Non-pigmented ciliary epithelial cell (primary cell): ENCODE measurements around the gene EXT2.
A peak's percentile ranks its signal among the peaks of the same experiment; 100 is the strongest.

ENCODE experiments used
- DNase-seq: peaks from one replicate; pipeline ENCODE4 v3.0.0-alpha.2; 2010; ENCODE audit warnings: low read depth

EXT2 gene

DNA sequence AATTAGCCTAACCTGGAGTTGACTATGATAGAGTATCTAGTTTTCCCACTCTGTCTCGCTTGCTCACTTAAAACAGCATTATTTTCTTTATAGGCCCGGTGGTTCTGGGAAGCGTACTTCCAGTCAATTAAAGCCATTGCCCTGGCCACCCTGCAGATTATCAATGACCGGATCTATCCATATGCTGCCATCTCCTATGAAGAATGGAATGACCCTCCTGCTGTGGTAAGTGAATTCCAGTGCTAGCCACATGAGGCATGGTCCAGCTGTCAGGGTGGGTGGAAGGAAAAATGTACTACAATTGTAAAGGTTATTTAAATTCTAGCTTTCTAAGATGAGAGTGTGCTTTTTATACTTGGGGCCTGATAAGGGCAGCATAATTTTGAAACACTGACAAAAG, 76.0 kb downstream of the EXT2 start:
- DNase-seq: peak; percentile 42

DNA sequence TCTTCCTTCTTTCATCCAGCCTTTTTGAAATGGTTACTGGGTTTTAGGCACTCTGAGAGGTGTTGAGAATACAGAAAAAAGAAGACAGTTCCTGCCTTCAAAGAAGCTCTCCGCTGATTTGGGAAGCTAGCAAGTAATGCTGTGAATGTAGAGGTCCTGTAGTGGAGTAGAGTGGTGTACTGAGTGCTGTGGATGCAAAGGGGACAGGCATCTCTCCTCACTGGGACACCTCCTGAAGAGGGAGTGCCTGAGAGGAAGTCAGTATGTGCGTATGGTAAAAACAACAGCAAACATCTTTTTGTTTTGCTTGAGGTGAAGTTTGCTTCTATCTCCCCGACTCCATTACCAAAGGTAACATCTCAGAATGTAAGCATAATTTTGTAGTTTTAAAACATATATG, 77.5 kb downstream of the EXT2 start:
- DNase-seq: no peak

DNA sequence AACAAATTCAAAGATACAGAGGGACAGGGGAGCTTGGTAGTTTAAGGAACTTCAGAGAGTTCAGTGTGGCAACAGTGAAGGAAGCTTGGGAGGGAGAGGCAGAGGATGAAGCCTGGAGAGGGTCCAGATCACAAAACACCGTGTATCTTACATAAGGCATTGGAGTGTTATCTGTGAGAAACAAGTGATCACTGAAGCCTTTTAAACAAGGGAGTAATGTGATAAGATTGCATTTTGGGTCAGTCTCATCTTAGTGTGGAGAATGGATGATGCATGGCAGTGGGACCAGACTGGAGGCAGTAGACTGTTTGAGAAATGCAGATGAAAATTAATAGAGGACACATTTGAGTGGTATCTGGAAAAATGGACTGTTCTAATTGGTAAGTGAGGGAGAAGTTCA, 79.4 kb downstream of the EXT2 start:
- no peak for DNase-seq

DNA sequence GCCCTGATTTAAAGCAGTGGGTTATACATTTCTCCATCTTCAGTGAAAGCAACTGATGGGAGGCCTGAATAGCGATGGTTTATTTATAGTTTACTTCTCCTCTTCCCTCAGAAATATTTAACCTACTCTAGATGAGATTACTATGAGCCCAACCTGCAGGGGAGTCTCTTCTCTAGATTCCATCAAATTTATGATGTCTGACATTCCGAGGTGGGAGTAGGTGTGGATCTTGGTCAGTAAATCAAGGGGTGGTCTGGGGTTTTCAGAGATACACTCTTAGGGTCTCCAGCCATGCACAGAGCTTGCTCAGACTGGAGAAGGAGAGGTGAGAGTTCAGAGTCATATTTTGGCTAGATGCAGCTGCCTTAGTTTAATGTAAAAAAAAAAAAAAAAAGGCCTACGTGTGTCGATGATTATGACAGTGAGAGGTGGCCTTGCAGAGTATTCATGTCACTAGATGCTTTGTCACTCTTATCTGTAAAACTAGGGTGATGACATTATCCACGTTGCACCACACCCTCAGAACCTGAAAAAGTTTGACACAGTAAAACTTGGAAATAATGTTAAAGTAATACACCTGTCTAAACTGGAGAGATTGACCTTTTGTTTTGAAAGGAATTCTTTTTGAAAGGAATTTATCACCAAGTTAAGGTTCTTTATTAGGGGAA, 81.2 kb downstream of the EXT2 start:
- no peak for DNase-seq

DNA sequence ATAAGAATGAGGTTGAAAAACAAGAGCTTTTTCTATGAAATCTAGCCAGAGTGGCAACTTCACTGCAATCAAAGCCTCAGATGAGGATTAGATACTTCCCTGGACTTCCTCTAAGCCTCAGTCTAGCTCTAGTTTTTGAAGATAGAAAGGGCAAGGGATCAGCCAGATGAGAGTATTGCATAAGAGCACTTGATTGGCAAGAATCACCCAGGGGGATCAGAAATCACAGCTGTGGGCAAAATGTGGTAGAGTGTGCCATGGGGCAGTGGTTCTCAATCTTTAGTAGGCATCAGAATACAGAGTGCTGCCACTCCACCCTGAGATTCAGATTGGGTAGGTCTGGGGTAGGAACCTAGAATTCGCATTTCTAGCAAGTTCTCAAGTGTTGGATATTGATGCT, 82.4 kb downstream of the EXT2 start:
- DNase-seq: no peak

DNA sequence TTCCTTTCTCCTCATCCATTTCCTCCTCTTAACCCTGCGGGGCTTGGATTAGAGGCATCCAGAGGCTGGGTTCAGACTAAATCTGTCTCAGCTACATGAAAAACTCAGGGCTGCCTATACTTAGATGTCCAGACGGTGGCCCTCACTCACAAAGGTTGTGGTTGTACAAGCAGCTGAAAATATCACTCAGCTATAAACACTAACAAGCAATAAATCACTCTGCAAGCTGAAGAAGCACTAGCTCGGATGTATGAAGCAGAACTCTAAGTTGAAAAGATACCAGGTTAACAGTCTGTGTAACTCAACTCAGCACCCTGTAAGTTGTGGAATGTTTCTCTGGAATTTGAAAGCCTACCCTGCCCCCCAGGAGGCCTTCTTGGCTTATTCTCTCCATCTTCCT, 82.9 kb downstream of the EXT2 start:
- DNase-seq: no peak

DNA sequence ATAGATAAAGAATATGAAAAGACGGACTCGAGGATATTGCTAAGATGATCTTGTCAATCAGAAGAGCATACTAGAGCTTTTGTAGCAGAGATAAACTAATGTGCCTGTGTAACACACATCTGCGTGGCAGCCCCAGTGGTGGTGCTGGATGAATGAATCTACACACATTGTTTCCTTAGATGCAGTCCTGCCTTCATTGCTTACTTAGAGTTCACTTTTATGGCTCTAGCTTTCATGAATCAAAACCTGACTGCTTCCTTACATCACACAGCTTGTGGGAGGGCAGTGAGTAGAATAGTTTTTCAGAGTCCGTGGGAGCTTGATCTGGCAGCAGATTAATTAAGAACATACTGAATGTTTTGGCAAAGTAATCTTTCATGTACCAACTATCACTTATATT, 83.7 kb downstream of the EXT2 start:
- DNase-seq: no peak

DNA sequence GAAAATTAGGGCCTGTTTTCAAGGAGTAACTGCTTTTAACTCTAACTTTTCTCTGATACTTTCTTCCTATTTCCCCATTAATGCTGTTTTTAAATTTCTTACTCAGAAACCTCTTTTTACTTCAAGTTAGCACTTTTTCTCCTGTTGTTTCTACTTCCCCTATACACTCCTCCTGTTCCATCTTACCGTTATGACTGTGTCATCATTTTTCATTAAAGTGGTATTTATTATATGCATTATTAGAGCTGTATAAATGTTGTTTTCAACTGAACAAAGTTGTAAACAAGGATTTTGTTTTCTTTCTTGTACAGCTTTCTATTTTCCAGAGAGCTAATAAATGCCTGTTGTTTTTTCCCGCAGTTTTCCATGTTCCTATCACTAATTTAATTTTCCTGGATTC, 84.6 kb downstream of the EXT2 start:
- no peak for DNase-seq

DNA sequence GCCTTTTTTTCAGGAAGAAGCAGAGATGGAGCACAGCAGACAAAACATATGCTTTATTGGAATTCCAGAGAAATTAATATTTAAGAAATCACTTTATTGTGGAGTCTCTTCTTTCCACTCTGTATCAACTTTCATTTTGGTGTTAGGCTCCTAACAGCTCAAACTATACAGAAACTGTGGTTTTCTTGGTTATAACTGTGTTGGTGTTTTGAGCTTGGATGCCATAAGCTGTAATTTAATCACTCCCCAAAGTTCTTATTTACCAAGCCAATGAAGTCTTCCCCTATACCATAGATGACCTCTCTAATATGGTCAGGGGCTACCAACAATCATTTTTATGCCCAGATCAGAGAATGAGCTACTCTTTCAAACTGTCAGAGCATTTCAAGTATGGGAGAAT, 90.0 kb downstream of the EXT2 start:
- no peak for DNase-seq

DNA sequence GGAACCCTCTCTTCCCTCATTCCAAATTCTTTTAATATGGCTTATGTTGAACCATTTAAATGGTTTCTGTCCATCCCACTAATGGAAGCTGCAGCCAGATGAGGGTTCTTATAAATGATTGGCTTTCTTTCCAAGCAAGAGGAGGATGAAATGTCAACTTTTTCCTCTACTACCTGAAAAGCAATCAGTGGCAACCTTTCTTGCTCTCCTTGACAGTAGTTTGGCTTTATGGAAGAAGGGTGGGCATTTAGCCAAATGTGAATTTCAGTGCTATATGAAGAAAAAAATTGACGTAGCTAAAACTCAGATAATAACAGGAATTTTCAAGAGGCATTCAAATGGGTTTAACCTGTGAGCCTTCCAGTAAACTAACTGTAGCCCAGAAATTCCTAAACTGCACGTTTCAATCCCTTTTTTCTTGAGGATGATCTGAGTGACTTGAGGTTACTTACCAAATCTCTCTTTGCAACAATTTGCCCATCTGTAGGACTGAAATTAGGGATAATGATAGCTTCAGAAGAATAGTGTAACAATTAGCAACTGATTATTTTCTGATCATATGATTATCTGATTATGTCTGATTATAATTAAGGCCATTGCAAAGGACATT, 90.9 kb downstream of the EXT2 start:
- DNase-seq: no peak

DNA sequence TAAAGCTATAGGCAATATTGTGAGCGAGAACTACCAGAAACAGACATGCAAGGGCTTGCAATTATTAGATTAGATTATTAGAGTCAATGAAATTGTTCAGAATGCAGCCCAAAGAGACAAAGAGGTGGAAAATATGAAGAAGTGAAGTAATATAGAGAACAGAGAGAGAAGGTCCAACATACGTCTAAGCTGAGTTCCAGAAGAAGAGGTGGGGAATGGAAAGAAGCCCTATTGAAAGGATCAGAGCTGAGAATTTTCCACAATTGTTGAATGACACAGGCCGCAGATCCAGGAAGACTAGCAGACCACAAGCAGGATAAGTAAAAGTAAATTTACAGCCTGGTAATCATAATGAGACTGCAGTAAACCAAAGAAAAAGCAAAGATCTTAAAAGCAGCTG, 93.2 kb downstream of the EXT2 start:
- DNase-seq: no peak

DNA sequence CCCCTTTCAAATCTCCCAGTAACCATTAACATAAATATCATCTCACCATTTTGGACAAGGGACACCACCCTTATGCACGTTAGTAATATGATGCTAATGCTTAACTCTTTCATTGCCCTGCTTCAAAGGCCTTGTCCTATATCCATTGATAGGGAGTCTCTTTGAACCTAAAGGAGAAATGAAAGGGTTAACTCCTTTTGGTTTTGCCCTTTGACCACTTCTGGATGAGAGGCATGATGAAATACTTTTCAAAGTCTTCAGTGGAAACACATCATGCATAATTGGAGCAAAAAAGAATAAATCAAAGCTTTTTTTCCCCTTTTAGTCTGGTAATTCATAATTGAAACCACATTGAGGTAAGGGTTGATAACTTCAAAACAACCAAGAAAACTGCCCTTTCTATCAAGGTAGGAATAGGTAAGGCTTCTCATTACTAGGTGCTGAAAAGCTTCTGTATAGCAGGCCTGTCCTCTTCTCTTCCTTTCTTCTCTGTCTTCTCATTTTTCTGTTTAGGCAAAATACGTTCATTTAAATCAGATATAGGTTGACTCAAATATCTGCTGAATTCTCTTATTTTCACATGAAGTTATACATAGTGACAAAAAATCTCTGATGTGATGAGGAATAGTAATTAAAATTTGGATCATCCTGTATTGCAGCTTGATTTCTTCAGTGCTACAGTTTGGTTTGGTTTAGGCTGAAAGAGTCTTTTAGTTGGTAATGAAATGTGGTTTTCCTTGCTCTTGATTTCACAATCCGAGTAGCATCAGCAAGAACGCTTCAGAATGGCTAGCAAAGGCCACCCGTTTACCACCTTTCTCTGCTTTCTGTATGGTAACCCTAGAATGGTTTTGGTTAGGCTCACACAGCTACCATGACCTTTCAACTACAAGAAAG, 94.8 kb downstream of the EXT2 start:
- no peak for DNase-seq

DNA sequence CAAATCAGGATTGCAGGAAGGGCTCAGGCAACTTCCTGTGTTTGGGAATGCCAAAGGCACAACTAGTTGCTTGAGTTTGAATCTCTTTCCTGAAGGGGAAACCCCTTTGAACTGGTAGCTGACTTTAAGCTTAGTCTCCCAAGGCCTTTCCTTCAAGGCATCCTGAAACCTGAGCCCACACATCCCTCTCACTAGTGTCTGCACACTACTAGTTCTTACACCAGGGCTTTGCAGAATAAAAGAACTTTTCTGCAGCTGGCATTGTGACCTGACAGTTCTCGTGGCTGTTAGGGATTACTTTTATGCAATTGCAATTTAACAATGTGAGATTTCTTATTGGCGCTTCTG, 95.4 kb downstream of the EXT2 start:
- DNase-seq: no peak

DNA sequence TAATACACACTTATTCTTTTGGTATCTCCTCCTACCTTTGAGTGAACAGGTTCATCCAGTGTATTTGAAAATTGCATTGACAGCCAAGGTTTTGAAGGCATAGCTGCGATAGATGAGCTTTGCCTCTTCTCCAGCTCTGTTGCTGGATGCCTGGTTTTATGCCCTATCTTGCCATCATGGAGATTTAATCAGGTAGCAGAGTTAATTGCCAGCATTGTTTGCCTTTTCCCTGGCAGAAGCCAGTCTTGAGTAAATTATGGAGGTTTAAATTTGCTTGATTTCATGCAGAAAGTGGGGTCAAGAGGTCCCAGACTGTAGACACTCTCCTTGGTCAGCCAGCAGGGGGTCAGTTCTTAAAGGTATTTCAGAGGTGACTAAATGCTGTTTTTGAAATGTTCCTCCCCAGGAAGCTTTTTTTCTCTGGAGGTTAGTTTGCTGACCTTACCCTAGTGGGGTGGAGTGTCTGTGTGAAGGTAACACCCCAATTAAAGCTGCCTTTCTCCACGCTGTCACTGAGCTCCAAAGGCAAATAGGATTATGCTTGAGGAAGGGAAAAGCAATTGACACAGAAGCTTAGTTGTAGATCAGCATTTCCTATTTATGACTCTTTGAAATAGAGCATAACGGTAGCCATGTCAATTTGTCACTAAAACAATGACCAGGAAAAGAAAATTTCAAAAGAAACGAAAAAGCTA, 96.0 kb downstream of the EXT2 start:
- DNase-seq: no peak

DNA sequence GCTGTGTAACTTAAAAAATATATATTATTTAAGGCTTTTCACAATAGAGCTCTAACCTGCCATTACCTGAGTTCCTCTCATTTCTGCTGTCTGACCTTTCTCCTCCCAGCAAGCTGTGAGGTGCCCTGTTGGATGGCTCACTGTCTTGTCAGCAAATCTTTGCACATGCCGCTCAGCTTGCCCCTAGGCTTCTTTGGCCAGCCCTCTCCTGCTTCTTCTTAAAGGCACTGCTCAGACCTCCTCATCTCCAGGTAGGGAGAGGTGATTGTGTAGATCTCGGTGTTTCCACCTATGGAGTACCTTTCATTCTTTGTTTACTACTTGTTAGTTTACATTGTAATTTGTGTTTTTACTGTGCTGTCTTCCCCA, 96.5 kb downstream of the EXT2 start:
- no peak for DNase-seq

DNA sequence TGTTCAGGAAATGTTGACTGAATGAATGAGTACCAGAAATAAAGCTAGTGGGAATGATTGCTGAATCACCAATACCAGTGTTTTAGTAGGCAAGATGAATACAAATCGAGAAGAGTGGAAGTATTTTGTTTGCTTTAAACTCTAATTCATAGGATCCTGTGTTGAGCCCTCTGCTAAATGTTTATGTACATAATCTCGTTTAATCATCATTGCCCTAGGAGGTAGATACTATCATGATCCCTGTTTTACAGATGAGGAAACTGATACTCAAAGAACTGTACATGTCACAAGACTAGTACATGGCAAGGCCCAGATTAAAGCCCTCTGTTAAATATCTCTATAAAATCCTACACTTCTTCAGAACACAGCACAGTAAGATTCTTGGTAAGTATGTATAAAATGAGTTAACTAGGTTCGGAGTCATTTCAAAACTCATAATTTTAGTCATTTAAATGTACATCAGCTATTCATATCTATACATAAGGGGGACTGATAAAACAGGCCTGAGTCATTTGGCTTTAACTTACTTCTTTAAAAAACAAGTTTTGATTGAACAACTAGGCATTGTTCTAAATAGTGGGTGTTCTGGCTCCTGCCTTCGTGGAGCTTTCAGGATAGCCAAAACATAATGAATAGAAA, 97.1 kb downstream of the EXT2 start:
- DNase-seq: no peak

DNA sequence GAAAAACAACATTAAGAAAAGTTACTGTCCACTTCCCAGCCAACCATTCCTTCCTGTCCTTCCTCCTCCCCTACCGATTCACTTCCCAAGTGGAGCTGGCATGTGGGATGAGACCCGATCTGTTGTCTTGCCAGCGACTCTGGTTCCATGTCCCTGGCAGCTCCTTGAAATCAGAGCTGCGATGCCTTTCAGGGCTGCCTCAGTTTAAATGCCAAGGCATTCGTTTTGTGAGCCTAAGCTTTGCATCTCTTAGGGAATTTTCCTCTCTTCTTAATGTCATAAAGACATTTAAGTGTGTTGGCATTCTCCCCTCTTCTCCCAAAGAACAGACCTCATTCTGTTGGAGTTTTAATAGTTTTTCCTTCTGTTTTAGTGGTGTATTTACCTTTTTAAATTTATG, 98.4 kb downstream of the EXT2 start:
- DNase-seq: no peak

DNA sequence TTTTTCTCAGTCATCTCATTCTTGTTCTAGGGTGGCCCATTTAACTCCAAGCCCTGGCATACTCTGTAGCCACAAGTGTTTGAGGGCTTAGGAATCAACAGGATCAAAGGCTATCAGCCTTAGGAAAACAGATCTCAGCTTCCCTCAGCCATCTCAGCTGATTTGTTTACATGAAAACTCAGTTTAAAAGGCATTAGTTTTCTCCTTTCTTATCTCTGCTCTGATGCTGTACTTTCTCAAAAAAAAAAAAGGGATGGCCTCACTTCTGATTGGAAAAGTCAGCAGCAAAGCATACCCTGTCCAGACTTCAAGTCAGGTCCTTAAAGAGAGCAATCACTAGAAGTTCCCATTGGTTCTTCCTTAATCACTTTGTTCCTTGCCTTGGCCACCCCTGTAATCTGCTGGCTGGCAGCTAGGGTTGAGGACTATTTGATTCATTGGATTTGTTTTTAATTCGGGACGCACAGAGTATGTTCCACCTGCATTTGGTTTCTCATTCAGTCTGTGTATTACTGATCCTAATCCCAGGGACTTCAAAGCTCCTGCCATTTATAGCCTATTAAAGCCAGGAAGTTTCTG, 102.8 kb downstream of the EXT2 start:
- DNase-seq: no peak

DNA sequence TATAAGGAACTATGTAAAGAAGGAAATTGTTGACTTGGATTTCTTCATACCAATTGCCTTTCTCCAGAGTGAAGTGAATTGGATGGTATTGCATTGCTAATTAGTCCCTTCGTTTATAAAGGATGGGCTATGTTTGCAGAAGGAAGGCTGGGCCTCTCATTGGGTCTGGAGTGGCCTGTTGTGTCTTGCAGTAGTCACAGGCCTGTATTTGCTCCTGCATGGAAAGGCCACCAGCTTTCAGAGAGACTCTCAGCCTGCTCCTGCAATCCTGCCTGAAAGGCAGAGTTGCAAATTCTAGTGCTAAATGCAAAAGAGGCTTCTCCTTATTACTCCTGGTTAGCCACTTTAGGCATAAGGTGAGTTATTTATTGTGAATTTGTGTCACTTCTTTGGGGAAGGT, 103.8 kb downstream of the EXT2 start:
- DNase-seq: no peak

DNA sequence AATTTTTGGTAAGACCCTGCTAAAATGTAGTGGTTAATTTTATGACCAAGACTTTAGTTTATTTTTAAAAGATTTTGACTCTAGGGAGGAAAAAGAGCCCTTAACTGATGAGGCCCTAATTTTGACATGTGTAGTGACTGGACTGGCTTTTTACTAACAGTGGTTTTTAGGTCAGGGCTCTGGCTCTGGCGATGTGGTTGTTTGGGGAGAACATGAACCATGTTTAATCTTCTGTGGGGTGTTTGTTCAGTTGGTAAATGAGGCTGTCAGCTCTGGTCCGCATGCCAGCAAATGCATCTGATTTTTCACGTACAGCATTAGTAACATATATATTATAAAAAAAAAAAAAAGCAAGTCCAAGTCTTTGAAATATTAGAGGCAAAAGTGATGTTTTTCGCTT, 104.3 kb downstream of the EXT2 start:
- no peak for DNase-seq

DNA sequence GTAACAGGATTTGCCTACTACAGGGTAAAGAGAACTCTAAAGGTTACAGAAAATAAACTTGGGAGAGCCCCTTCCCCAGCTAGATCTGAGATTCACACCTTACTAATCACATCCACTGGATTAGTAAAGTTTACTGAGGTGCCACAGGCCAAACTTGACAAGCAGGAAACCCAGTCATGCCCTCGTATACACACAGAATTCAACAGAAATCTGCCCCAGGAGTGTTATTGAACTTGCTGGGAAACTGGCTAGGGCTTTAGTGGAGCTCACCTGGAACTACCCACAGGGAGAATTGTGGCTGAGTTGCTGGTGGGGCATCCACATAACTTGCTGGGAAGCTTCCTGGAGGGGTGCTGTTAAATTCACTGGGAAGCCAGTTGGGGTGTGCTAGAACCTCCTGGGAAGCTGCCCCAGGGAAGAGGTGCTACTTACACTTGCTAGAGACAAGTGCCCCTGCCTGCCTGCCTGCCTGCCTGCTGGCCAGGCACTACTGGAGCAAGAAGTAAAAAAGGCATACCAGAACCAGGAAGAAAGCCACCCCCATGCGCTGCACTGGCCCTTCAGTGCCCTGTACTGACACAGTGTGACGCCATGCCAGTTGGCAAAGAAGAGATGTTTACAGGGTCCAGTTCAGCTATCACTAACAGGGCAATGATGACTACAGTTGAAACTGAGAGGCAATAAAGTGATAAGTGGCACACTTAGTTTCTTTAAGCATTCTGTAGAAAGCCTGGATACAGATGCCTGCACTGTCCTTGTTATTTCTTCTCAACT, 108.0 kb downstream of the EXT2 start:
- no peak for DNase-seq
